Keratinocyte (primary cell): ENCODE measurements around the gene ARMC3. TPM values are rescaled to one million over a fixed set of nuclear protein-coding genes. Genes with fewer than 3 reads are reported as not detected.

ENCODE experiments used
- DNase-seq: peaks from one replicate; pipeline ENCODE4 v3.0.0-alpha.2; 2011; ENCODE audit warnings: low read depth, missing footprints, low spot score
- FAIRE-seq: peaks from 2 replicates; lab custom pipeline; 2011; peaks lifted over from hg19 to GRCh38; lab: Jason Lieb, UNC
- H2AFZ ChIP-seq: 2 replicates; pipeline ENCODE4 v1.6.0; 2012; ENCODE audit warnings: low read length, control low read depth, inconsistent platforms; ENCODE audit not compliant: control insufficient read depth
- H3K27ac ChIP-seq: 2 replicates; pipeline ENCODE4 v1.5.1; 2011; ENCODE audit warnings: low read length; ENCODE audit not compliant: control insufficient read depth, insufficient read depth
- H3K27me3 ChIP-seq: 3 replicates; pipeline ENCODE4 v1.6.0; 2011; ENCODE audit warnings: low read length; ENCODE audit not compliant: control insufficient read depth, insufficient read depth; ENCODE audit errors: extremely low read depth
- H3K36me3 ChIP-seq, 2 experiments: 2 replicates in 1 of 2; 3 replicates in 1 of 2; pipeline ENCODE4 v1.5.1; 2011; ENCODE audit warnings: low read length in 2 of 2, mild to moderate bottlenecking in 1 of 2; ENCODE audit not compliant: control insufficient read depth in 2 of 2, insufficient read depth in 2 of 2; ENCODE audit errors: extremely low read depth in 1 of 2
- H3K4me1 ChIP-seq: 3 replicates; pipeline ENCODE4 v1.5.1; 2011; ENCODE audit warnings: low read length; ENCODE audit not compliant: control insufficient read depth, insufficient read depth; ENCODE audit errors: extremely low read depth
- H3K4me2 ChIP-seq: 3 replicates; pipeline ENCODE4 v1.6.0; 2011; ENCODE audit warnings: low read depth, low read length; ENCODE audit not compliant: control insufficient read depth, insufficient read depth; ENCODE audit errors: extremely low read depth
- H3K4me3 ChIP-seq, 3 experiments: fragments of 200-600 bp in 1 of 3; sonication (generic) in 1 of 3; 2 replicates in 2 of 3; 3 replicates in 1 of 3; pipeline ENCODE4 v1.5.1; 2011 to 2016; ENCODE audit warnings: low read length in 3 of 3, mild to moderate bottlenecking in 3 of 3, control low read depth in 2 of 3, inconsistent platforms in 1 of 3, low read depth in 1 of 3, mixed read lengths in 1 of 3, mixed run types in 1 of 3, moderate library complexity in 1 of 3; ENCODE audit not compliant: control insufficient read depth in 2 of 3, insufficient read depth in 2 of 3; ENCODE audit errors: extremely low read depth in 1 of 3
- H3K79me2 ChIP-seq: 2 replicates; pipeline ENCODE4 v1.6.0; 2012; ENCODE audit warnings: low read length; ENCODE audit not compliant: control insufficient read depth, insufficient read depth
- H3K9ac ChIP-seq: 3 replicates; pipeline ENCODE4 v1.6.0; 2011; ENCODE audit warnings: low read length; ENCODE audit not compliant: control insufficient read depth, insufficient read depth; ENCODE audit errors: extremely low read depth
- H3K9me1 ChIP-seq: 3 replicates; pipeline ENCODE4 v1.6.0; 2011; ENCODE audit warnings: low read length; ENCODE audit not compliant: control insufficient read depth, insufficient read depth; ENCODE audit errors: extremely low read depth
- H3K9me3 ChIP-seq: 2 replicates; pipeline ENCODE4 v1.5.1; 2012; ENCODE audit warnings: low read depth, low read length; ENCODE audit not compliant: control insufficient read depth
- H4K20me1 ChIP-seq: 3 replicates; pipeline ENCODE4 v1.6.0; 2011; ENCODE audit warnings: low read length; ENCODE audit not compliant: control insufficient read depth, insufficient read depth; ENCODE audit errors: extremely low read depth
- EZH2 ChIP-seq: IDR thresholded peaks from one replicate; pipeline ENCODE4 v1.6.1; 2012; ENCODE audit warnings: inconsistent platforms, mild to moderate bottlenecking, low read length, moderate library complexity
- dilution Hi-C: fragments of 300-500 bp; cut with MboI; formaldehyde crosslinking; loops from one replicate; pipeline ENCODE4 v1.7.0; 2020; ENCODE audit warnings: low sequenced_read_pairs; ENCODE audit not compliant: extremely low pct_ligation_motif_present
- polyA plus RNA-seq, 5 experiments: library from polyadenylated mRNA; depleted of rRNA in 3 of 5; stranded (reverse) in 3 of 5; stranded (forward) in 1 of 5; unstranded in 1 of 5; fragments of >200 nt; gene quantifications; 1 replicate in 1 of 5; 2 replicates in 3 of 5; 3 replicates in 1 of 5; pipeline versions ENCODE4 v1.2.1 to v1.2.3, GENCODE V29; 2011 to 2012; ENCODE audit warnings: missing spikeins in 2 of 5, low read depth in 1 of 5, low replicate concordance in 1 of 5
- TF ChIP-seq, protein P1 (sequence below), 3 experiments: IDR thresholded peaks in 1 of 3; conservative IDR thresholded peaks in 1 of 3; optimal IDR thresholded peaks in 1 of 3; 2 replicates in 2 of 3; 3 replicates in 1 of 3; pipeline versions ENCODE3 to v1.5.1; 2011; ENCODE audit warnings: low read length in 3 of 3, mild to moderate bottlenecking in 3 of 3, moderate library complexity in 2 of 3, control low read depth in 1 of 3, inconsistent platforms in 1 of 3; ENCODE audit not compliant: insufficient read depth in 2 of 3; ENCODE audit errors: extremely low read depth in 1 of 3

ARMC3 gene
- polyA plus RNA-seq, 1 donor (not counting 4 experiments of a cell fraction or from before 2014, with no cell fraction given): not detected

DNA sequence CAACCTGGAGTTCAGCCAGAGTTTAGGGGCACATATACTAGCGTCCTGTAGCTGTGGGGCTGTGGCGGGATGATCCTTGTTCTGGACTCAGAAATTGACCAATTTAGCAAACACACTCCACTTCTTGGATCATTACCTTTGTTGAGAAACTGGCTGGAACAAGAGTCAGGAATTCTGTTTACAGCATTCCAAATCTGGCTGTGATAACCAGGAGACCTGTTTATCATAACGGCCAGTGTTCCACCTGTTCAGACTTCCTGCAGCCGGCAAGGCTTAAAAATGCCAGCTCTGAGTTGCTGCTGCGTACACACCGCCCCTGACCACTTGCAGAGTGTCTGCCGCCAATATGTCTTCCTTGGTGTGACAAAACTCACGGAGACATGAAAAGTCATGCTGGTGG lies 64.8 kb downstream of the ARMC3 start:
- Histone ChIP-seq H3K27me3 (peaks cover 8% of the 10 kb centered on the region), H3K4me2 (no peak overlapping the region), H3K9ac (no peak overlapping the region), H4K20me1 (no peaks in the 10 kb centered on the region), H3K9me1 (no peaks in the 10 kb centered on the region), H3K9me3 (no peaks in the 10 kb centered on the region), H3K4me1 (no peaks in the 10 kb centered on the region), H3K36me3 (no peaks in the 10 kb centered on the region), H3K4me3 (no peak overlapping the region), H2AFZ (no peak overlapping the region), H3K27ac (no peak overlapping the region), H3K79me2 (no peaks in the 10 kb centered on the region)
- FAIRE-seq (no peak), DNase-seq (no peak)
- dilution Hi-C loops: no loop called here
- TF ChIP-seq, protein P1, sequence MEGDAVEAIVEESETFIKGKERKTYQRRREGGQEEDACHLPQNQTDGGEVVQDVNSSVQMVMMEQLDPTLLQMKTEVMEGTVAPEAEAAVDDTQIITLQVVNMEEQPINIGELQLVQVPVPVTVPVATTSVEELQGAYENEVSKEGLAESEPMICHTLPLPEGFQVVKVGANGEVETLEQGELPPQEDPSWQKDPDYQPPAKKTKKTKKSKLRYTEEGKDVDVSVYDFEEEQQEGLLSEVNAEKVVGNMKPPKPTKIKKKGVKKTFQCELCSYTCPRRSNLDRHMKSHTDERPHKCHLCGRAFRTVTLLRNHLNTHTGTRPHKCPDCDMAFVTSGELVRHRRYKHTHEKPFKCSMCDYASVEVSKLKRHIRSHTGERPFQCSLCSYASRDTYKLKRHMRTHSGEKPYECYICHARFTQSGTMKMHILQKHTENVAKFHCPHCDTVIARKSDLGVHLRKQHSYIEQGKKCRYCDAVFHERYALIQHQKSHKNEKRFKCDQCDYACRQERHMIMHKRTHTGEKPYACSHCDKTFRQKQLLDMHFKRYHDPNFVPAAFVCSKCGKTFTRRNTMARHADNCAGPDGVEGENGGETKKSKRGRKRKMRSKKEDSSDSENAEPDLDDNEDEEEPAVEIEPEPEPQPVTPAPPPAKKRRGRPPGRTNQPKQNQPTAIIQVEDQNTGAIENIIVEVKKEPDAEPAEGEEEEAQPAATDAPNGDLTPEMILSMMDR (optimal IDR thresholded peaks at IDR 0.05 in 1 of 3, IDR thresholded peaks at IDR 0.05 in 1 of 3, conservative IDR thresholded peaks at IDR 0.05 in 1 of 3; ENCODE audit: extremely low read depth in 1 of 3, insufficient read depth in 2 of 3, low read length in 3 of 3): no peak
- TF ChIP-seq EZH2: no peak

DNA sequence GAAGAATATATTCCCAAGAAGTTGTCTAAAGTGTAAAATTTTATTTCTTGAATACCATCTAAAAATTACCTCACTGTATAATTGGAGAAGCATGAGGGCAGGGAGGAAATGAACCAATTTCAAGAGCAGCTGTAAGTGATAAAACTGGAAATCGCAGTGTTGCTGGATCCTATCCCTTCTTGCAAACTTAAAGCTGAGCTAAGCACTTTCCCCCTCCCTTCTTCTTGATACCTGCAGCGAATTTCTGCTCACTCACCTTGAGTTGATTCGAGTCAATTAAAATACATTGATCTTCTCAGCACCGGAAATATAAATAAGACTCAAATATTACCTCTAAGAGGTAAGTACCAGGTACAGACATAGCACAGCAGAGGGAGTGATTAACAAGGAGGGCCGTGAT lies 65.5 kb downstream of the ARMC3 start:
- FAIRE-seq (no peak), DNase-seq (no peak)
- no peak overlapping the region for H3K9ac ChIP-seq
- no peak overlapping the region for H2AFZ ChIP-seq
- H3K9me1 ChIP-seq: no peaks in the 10 kb centered on the region
- H3K27ac ChIP-seq: no peak overlapping the region
- no peaks in the 10 kb centered on the region for H4K20me1 ChIP-seq
- dilution Hi-C loops: no loop called here
- peaks cover 12% of the 10 kb centered on the region for H3K27me3 ChIP-seq
- no peaks in the 10 kb centered on the region for H3K36me3 ChIP-seq
- TF ChIP-seq EZH2: no peak
- TF ChIP-seq, protein P1 (optimal IDR thresholded peaks at IDR 0.05 in 1 of 3, IDR thresholded peaks at IDR 0.05 in 1 of 3, conservative IDR thresholded peaks at IDR 0.05 in 1 of 3; ENCODE audit: extremely low read depth in 1 of 3, insufficient read depth in 2 of 3, low read length in 3 of 3): no peak
- H3K4me1 ChIP-seq: no peaks in the 10 kb centered on the region
- H3K4me3 ChIP-seq: no peak overlapping the region
- H3K9me3 ChIP-seq: no peaks in the 10 kb centered on the region
- H3K4me2 ChIP-seq: no peak overlapping the region
- no peaks in the 10 kb centered on the region for H3K79me2 ChIP-seq
